ENCODE data around the gene ZBTB4. TPM values are rescaled to one million over a fixed set of nuclear protein-coding genes. Genes with fewer than 3 reads are reported as not detected.

The ZBTB4 gene
- total RNA-seq, 1 donor from 2014 or later, result 38.1 TPM

DNA sequence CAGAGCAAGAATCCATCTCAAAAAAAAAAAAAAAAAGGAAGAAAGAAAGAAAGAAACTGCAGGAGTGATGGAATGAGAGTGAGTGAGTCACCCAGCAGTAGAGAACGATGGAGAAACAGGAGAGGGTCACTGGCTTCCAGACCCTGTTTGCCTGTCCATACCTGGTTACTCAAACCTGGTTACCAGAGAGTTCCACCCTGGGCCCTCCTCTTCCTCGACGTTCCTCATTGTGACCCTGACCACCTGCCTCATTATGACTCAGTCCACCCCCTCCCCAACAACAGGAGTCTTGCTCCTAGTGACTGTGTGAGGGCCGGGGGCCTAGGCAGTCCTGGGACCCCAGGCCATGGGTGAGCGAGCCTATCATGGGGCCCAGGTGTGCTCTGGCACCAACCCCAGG lies 50.9 kb downstream of the ZBTB4 start, which contains the start of gene SPEM3:
Gene SPEM3 (plus strand): TSS at position 301 of the 400 bp plus-strand sequence. CDS start 46 bp downstream, at position 347.
- no peak for DNase-seq (ENCODE audit: extremely low spot score in 2 of 2)
- intact Hi-C loops (cut with DNase I), result no loop called here
- Histone ChIP-seq H3K4me1 (no peaks in the 10 kb centered on the region), H3K27me3 (no peaks in the 10 kb centered on the region), H3K27ac (no peak within 1 kb of the TSS), H3K36me3 (no peaks in the 10 kb centered on the region), H3K9me3 (no peaks in the 10 kb centered on the region), H3K4me3 (no peak within 1 kb of the TSS)
- TF ChIP-seq, protein P1, sequence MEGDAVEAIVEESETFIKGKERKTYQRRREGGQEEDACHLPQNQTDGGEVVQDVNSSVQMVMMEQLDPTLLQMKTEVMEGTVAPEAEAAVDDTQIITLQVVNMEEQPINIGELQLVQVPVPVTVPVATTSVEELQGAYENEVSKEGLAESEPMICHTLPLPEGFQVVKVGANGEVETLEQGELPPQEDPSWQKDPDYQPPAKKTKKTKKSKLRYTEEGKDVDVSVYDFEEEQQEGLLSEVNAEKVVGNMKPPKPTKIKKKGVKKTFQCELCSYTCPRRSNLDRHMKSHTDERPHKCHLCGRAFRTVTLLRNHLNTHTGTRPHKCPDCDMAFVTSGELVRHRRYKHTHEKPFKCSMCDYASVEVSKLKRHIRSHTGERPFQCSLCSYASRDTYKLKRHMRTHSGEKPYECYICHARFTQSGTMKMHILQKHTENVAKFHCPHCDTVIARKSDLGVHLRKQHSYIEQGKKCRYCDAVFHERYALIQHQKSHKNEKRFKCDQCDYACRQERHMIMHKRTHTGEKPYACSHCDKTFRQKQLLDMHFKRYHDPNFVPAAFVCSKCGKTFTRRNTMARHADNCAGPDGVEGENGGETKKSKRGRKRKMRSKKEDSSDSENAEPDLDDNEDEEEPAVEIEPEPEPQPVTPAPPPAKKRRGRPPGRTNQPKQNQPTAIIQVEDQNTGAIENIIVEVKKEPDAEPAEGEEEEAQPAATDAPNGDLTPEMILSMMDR (IDR thresholded peaks at IDR 0.05), result no peak
- no peak for TF ChIP-seq POLR2AphosphoS5 (IDR thresholded peaks at IDR 0.05; ENCODE audit: insufficient read depth in 1 of 2, low read depth in 1 of 2)
- no peak for TF ChIP-seq POLR2A (IDR thresholded peaks at IDR 0.05)

DNA sequence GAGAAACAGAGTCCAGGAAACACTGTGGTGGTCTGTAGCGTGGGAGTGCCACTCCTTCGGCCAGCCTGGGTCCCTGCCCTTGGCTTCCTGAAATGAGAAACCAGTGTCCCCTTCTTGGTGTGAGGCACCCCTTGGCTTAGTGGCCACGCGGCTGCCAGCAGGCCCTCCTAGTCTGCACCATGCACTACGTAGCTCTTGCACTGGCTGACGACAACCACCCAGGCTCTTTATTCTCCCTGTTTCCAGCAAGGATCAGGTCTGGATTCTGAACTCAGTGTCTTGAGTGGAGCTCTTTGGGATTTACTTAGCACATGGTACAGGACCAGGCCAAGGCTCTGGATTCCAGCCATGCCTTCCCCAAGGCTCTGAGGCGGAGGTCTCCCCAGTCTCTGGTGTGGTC lies 51.9 kb downstream of the ZBTB4 start:
- TF ChIP-seq POLR2AphosphoS5 (IDR thresholded peaks at IDR 0.05; ENCODE audit: insufficient read depth in 1 of 2, low read depth in 1 of 2), result no peak
- no peak for TF ChIP-seq POLR2A (IDR thresholded peaks at IDR 0.05)
- TF ChIP-seq, protein P1 (IDR thresholded peaks at IDR 0.05), result no peak
- no peaks in the 10 kb centered on the region for H3K27me3 ChIP-seq
- intact Hi-C loops (cut with DNase I), result no loop called here
- no peak overlapping the region for H3K27ac ChIP-seq
- no peaks in the 10 kb centered on the region for H3K4me1 ChIP-seq
- no peak for DNase-seq (ENCODE audit: extremely low spot score in 2 of 2)
- H3K9me3 ChIP-seq, result no peaks in the 10 kb centered on the region
- H3K36me3 ChIP-seq, result no peaks in the 10 kb centered on the region
- H3K4me3 ChIP-seq, result no peak overlapping the region

DNA sequence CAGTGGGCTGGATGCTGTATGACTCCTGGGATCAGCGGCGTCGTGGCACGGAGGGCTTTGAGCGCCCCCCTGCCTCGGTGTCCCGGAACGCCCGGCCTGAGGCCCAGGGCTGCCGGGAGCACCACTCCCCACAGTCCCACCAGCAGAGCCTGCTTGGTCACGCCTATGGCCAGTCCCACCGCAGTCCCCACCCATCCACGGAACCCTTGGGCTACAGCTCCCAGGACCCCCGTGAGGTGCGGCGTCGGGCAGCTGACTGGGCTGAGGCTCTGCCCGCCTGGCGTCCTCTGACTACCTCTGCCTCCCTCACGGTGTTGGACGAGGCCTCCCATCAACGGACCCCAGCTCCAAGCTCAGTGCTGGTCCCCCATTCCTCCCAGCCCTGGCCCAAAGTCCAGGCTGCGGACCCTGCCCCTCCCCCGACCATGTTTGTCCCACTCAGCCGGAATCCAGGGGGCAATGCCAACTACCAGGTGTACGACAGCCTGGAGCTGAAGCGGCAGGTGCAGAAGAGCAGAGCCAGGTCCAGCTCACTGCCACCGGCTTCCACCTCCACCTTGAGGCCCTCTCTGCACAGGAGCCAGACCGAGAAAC lies 52.4 kb downstream of the ZBTB4 start:
- Histone ChIP-seq H3K4me1 (no peaks in the 10 kb centered on the region), H3K9me3 (no peaks in the 10 kb centered on the region), H3K27ac (no peak overlapping the region), H3K36me3 (no peaks in the 10 kb centered on the region), H3K4me3 (no peak overlapping the region), H3K27me3 (no peaks in the 10 kb centered on the region)
- TF ChIP-seq, protein P1 (IDR thresholded peaks at IDR 0.05), result no peak
- TF ChIP-seq POLR2A (IDR thresholded peaks at IDR 0.05) (no peak), POLR2AphosphoS5 (IDR thresholded peaks at IDR 0.05; ENCODE audit: insufficient read depth in 1 of 2, low read depth in 1 of 2) (no peak)
- DNase-seq (ENCODE audit: extremely low spot score in 2 of 2), result no peak
- intact Hi-C loops (cut with DNase I), result no loop called here

DNA sequence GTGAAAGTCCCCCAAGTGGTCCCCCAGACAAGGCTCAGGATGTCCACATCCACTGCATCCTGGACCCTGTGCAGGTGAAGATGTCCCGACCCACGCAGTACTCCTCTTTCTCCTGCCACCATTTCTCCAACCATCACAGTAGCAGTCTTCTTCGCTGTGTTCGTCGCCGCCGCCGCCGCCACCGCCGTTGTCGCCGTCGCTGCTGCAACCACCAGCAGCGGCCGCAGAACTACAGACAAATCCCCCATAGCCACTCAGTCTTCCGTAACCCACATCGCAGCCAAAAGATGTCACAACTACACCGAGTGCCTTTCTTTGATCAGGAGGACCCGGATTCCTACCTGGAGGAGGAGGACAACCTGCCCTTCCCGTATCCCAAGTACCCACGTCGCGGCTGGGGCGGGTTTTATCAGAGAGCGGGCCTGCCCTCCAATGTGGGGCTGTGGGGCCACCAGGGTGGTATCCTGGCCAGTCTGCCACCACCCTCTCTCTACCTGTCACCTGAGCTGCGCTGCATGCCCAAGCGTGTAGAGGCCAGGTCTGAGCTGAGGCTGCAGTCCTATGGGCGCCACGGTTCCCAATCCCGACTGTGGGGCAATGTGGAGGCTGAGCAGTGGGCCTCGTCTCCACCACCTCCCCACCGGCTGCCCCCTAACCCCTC lies 53.1 kb downstream of the ZBTB4 start:
- no peak for DNase-seq (ENCODE audit: extremely low spot score in 2 of 2)
- Histone ChIP-seq H3K36me3 (no peaks in the 10 kb centered on the region), H3K27ac (no peak overlapping the region), H3K4me3 (no peak overlapping the region), H3K9me3 (no peaks in the 10 kb centered on the region), H3K4me1 (no peaks in the 10 kb centered on the region), H3K27me3 (no peaks in the 10 kb centered on the region)
- intact Hi-C loops (cut with DNase I), result no loop called here
- TF ChIP-seq, protein P1 (IDR thresholded peaks at IDR 0.05), result no peak
- TF ChIP-seq POLR2A (IDR thresholded peaks at IDR 0.05) (no peak), POLR2AphosphoS5 (IDR thresholded peaks at IDR 0.05; ENCODE audit: insufficient read depth in 1 of 2, low read depth in 1 of 2) (no peak)

DNA sequence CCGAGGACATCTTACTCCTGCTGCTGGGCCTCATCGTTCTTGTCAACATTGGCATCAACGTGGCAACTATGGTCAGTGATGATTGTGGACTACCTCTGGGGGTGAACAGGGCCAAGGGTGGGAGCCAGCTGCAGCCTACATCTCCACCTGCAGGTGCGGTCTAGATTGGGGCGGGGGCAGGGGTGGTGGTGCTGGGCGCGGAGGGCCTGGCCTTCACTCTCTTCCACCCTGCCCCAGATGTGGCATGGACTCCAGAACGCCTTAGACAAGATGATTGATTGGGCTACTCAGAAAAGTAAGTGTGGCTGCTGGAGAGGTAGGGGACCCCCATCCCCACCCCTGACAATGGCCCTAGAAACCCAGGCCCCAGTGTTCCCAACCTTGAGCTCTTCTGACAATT lies 53.7 kb downstream of the ZBTB4 start:
- H3K27me3 ChIP-seq, result no peaks in the 10 kb centered on the region
- H3K36me3 ChIP-seq, result no peaks in the 10 kb centered on the region
- no peaks in the 10 kb centered on the region for H3K9me3 ChIP-seq
- DNase-seq (ENCODE audit: extremely low spot score in 2 of 2), result no peak
- no peaks in the 10 kb centered on the region for H3K4me1 ChIP-seq
- H3K27ac ChIP-seq, result no peak overlapping the region
- no peak for TF ChIP-seq POLR2AphosphoS5 (IDR thresholded peaks at IDR 0.05; ENCODE audit: insufficient read depth in 1 of 2, low read depth in 1 of 2)
- TF ChIP-seq, protein P1 (IDR thresholded peaks at IDR 0.05), result no peak
- no peak for TF ChIP-seq POLR2A (IDR thresholded peaks at IDR 0.05)
- intact Hi-C loops (cut with DNase I), result no loop called here
- H3K4me3 ChIP-seq, result no peak overlapping the region

Data from vagina (tissue), 2 donors.